GM19468 (cell line): ENCODE results near the gene NFYA.
"Not testable (repeated sequence)": the region's sequence is repeated elsewhere in the genome, so short reads cannot be mapped to it uniquely, and the experiment has no call there.

ENCODE experiments used
- ATAC-seq: cut with Tn5 transposase; IDR thresholded peaks from one replicate; pipeline ENCODE4 v1.9.1; 2021; ENCODE audit warnings: mild to moderate bottlenecking, moderate library complexity, moderate number of reproducible peaks; ENCODE audit not compliant: unreplicated experiment; ENCODE audit errors: extremely low read depth

NFYA gene

GRCh38 chr6:41100871-41101287, 28.1 kb downstream of the NFYA start:
- no peak for ATAC-seq

DNA sequence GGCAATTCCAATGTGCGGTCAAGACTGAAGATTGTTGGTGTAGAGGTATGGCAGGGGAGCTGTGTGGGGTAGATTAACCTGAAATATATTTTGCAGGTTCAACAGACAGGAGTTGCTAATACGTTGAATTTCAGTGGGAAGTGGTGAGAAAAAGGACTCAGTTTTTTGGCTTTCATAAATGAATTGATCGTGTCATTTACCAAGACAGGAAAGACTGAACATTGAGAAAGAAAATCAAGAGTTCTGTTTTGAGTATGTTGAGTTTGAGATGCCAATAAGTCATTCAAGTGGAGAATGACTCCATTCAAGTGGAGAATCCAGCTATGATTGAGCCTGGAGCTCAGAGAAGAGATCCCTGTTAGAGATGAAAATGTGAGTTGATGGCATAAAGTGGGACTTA, 31.1 kb downstream of the NFYA start:
- no peak for ATAC-seq

DNA sequence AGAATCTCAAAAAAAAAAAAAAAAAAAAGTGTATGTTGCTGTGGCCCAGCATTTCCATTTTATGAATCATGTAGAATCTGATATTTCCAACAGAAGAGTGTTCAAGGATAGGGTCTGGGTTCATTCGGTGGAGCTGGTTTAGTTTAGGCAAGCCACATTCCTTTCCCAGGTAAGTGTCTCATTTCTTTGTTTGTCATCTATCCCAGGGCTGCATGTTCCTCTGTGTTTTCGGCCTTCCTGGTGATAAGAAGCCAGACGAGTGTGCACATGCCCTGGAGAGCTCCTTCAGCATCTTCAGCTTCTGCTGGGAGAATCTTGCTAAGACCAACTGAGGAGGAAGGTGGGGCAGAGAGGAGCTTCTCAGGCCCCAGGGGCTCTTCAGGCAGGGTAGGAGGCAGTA, 38.2 kb downstream of the NFYA start:
- no peak for ATAC-seq

- not testable (repeated sequence) for ATAC-seq
These were observed 42.3 kb downstream of the NFYA start for GRCh38 chr6:41115027-41115426.

DNA sequence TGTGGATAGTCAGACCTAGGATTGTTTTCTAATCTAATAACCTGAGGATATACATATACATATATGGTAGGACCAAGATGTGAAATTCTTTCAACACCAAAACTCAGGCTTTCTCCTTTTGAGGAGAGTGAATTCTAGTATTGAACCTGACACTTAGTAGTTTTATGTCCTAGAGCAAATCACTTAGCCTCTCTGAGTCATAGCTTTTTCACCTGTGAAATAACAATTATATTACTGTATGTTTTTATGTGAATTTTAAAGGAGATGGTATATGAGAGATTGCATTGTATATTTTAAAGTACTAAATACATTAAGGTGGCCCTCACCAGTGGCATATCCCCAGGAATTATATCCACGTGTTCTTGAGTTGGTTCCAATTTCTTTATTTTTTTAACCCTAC, 46.7 kb downstream of the NFYA start:
- ATAC-seq = no peak

DNA sequence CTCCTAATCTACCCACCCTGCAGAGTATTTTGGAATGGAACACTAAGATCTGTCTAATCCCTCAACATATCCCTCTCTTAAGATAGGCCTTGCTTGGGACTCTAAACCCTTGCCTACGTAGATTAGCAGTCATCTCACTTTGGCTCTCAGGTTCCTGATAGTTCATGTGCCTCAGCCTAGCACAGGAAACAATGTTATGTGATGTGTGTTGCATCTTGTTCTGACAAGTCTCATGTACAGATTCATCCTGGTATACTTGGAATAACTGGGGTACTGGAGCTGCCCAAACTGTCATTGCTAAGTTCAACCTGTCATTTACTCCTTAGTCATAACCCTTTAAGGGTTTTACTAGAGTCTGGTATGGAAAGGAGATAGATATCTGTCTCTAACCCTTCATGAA, 47.3 kb downstream of the NFYA start:
- no peak for ATAC-seq

GRCh38 chr6:41122373-41122772, 49.6 kb downstream of the NFYA start:
- ATAC-seq = no peak

- no peak for ATAC-seq
These were observed 50.1 kb downstream of the NFYA start for GRCh38 chr6:41122918-41123317.

- ATAC-seq = no peak
These were observed 52.5 kb downstream of the NFYA start for GRCh38 chr6:41125282-41125681.

DNA sequence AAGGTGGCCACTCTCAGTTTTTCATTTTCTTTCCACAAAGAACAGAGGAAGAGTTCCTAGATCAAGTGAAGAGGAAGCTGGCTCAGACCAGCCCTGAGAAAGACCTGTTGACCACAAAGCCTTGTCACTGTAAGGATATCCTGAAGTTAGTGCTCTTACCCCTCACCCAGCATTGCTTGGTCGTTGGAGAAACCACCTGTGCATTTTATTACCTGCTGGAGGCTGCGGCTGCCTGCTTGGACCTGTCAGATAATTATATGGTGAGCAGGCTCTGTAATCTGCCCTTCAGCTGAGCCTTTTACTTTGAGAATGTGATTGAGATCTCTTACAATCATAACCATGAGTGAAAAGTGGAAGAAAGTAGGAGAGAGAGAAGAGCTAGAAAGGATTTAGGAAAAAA, 59.5 kb downstream of the NFYA start:
- ATAC-seq = no peak

- no peak for ATAC-seq
These were observed 62.5 kb downstream of the NFYA start for GRCh38 chr6:41135062-41135832.

- ATAC-seq = no peak
These were observed 64.1 kb downstream of the NFYA start for GRCh38 chr6:41136911-41137310.

DNA sequence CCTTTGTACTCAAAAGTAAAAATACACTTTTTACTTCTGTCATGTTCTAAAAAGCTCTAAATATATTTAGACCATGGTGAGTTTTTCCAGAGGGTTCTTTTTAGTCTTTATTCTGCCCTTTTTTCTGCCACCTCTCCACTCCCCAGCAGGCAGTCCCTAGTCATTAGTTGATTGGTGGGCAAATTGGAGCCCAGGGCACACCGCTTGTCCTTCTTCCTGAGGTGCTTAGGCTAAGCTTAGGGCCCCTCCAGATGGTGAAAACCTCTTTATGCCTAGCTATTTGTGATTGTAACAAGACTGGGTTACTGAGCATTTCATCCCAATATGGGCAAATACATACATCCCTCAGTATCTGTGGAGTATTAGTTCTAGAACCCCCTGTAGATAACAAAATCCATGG, 75.1 kb downstream of the NFYA start:
- no peak for ATAC-seq
